COLO668 (cell line): ENCODE results near the gene PTPRG.

Experiments used
- DNase-seq: peaks from one replicate; lab custom pipeline; 2025; ENCODE audit not compliant: unreplicated experiment; lab: John Stamatoyannopoulos, UW

The PTPRG gene

GRCh38 chr3:61983479-61983878 is 422.1 kb downstream of the PTPRG start:
- no peak for DNase-seq

- DNase-seq: no peak
Measured at GRCh38 chr3:61985020-61985419, 423.6 kb downstream of the PTPRG start.

- DNase-seq: no peak
Measured at GRCh38 chr3:61986473-61986872, 425.1 kb downstream of the PTPRG start.

GRCh38 chr3:61989681-61990080 is 428.3 kb downstream of the PTPRG start:
- DNase-seq: no peak

- DNase-seq: no peak
Measured at GRCh38 chr3:61990327-61991027, 429.1 kb downstream of the PTPRG start.

- no peak for DNase-seq
Measured at GRCh38 chr3:61991706-61992105, 430.3 kb downstream of the PTPRG start.

- DNase-seq: no peak
Measured at GRCh38 chr3:61996366-61996765, 435.0 kb downstream of the PTPRG start.

GRCh38 chr3:61997101-61997500 is 435.7 kb downstream of the PTPRG start:
- no peak for DNase-seq

- no peak for DNase-seq
Measured at GRCh38 chr3:62003835-62004234, 442.5 kb downstream of the PTPRG start.

GRCh38 chr3:62007036-62007435 is 445.7 kb downstream of the PTPRG start:
- no peak for DNase-seq

- no peak for DNase-seq
Measured at GRCh38 chr3:62010989-62011388, 449.6 kb downstream of the PTPRG start.

- no peak for DNase-seq
Measured at GRCh38 chr3:62011666-62012065, 450.3 kb downstream of the PTPRG start.

- no peak for DNase-seq
Measured at GRCh38 chr3:62013951-62014350, 452.6 kb downstream of the PTPRG start.

GRCh38 chr3:62015111-62015510 is 453.7 kb downstream of the PTPRG start:
- no peak for DNase-seq

GRCh38 chr3:62019906-62020305 is 458.5 kb downstream of the PTPRG start:
- no peak for DNase-seq

- DNase-seq: no peak
Measured at GRCh38 chr3:62020706-62021105, 459.3 kb downstream of the PTPRG start.

GRCh38 chr3:62022312-62022711 is 460.9 kb downstream of the PTPRG start:
- no peak for DNase-seq

GRCh38 chr3:62024882-62025281 is 463.5 kb downstream of the PTPRG start:
- DNase-seq: no peak

- DNase-seq: no peak
Measured at GRCh38 chr3:62025913-62026312, 464.5 kb downstream of the PTPRG start.

- DNase-seq: no peak
Measured at GRCh38 chr3:62027241-62027640, 465.9 kb downstream of the PTPRG start.

GRCh38 chr3:62027796-62028195 is 466.4 kb downstream of the PTPRG start:
- no peak for DNase-seq

GRCh38 chr3:62028236-62028635 is 466.9 kb downstream of the PTPRG start:
- DNase-seq: no peak

- DNase-seq: no peak
Measured at GRCh38 chr3:62032738-62033137, 471.4 kb downstream of the PTPRG start.
